A549 (cell line): Measurements from ENCODE around the gene PRSS8. TPM values are rescaled to one million over a fixed set of nuclear protein-coding genes. Genes with fewer than 3 reads are reported as not detected.

Experiments
- ATAC-seq, 2 experiments: fragments of 200-7000 bp in 1 of 2; fragments of >200 bp in 1 of 2; cut with Nextera tagmentation in 1 of 2; cut with Tn5 transposase in 1 of 2; 3 replicates each; pipeline versions ENCODE4 v1.8.0 to v1.9.1; 2018 to 2020; ENCODE audit warnings: mild to moderate bottlenecking in 1 of 2, moderate library complexity in 1 of 2
- CTCF ChIA-PET: fragments of 300-600 bp; sonication (Branson Sonifier 250); formaldehyde crosslinking; extraction: SDS; loops from one replicate; lab custom pipeline; 2021; ENCODE audit warnings: antibody characterized with exemption, inconsistent platforms; lab: Yijun Ruan, JAX
- POLR2A ChIA-PET: fragments of 350-600 bp; formaldehyde crosslinking; extraction: SDS; loops from one replicate; lab custom pipeline; 2021; ENCODE audit warnings: antibody characterized with exemption, inconsistent platforms; lab: Yijun Ruan, JAX
- DNase-seq, 2 experiments: peaks; one replicate each; pipeline versions ENCODE4 v3.0.0 to v3.0.0-alpha.2; 2011 to 2016; ENCODE audit warnings: low read depth in 1 of 2, low spot score in 1 of 2
- FAIRE-seq: peaks from 2 replicates; lab custom pipeline; 2011; peaks lifted over from hg19 to GRCh38; lab: Jason Lieb, UNC
- H3K27ac ChIP-seq, 2 experiments: fragments of >200 bp; sonication (Bioruptor Twin); formaldehyde crosslinking; 3 replicates each; pipeline ENCODE4 v1.5.1; 2016 to 2017
- H3K4me1 ChIP-seq: fragments of >200 bp; sonication (Bioruptor Twin); formaldehyde crosslinking; 3 replicates; pipeline ENCODE4 v1.6.1; 2016
- H3K4me2 ChIP-seq: fragments of >200 bp; sonication (Bioruptor Twin); formaldehyde crosslinking; 3 replicates; pipeline ENCODE4 v1.6.1; 2016
- H3K4me3 ChIP-seq: fragments of >200 bp; sonication (Bioruptor Twin); formaldehyde crosslinking; 3 replicates; pipeline ENCODE4 v1.5.1; 2016
- H3K9me3 ChIP-seq: fragments of >200 bp; sonication (Bioruptor Twin); formaldehyde crosslinking; 3 replicates; pipeline ENCODE4 v1.6.1; 2016
- CHD2 ChIP-seq: fragments of 150-350 bp; IDR thresholded peaks from 2 replicates; pipeline ENCODE4 v1.6.1; 2014; ENCODE audit warnings: low read length; ENCODE audit not compliant: partially characterized antibody
- CHD4 ChIP-seq: fragments of 200-600 bp; sonication (generic); IDR thresholded peaks from 2 replicates; pipeline ENCODE4 v1.6.1; 2016; ENCODE audit warnings: antibody characterized with exemption, mild to moderate bottlenecking, borderline replicate concordance
- CTCF ChIP-seq: fragments of >200 bp; sonication (Bioruptor Twin); formaldehyde crosslinking; IDR thresholded peaks from 3 replicates; pipeline ENCODE4 v1.5.1; 2016
- GATA3 ChIP-seq: IDR thresholded peaks from 2 replicates; pipeline ENCODE4 v1.6.1; 2012; ENCODE audit warnings: borderline replicate concordance
- HES2 ChIP-seq: fragments of >200 bp; sonication (Bioruptor Twin); formaldehyde crosslinking; IDR thresholded peaks from 2 replicates; pipeline ENCODE4 v1.6.1; 2016
- HOXB13 ChIP-seq: fragments of 250-450 bp; sonication (Bioruptor Pico); IDR thresholded peaks from 2 replicates; pipeline ENCODE4 v1.5.0; 2020; ENCODE audit warnings: low read depth, mild to moderate bottlenecking, moderate library complexity
- JUNB ChIP-seq: fragments of >200 bp; sonication (Bioruptor Twin); formaldehyde crosslinking; IDR thresholded peaks from 2 replicates; pipeline ENCODE4 v1.6.1; 2016
- POLR2AphosphoS2 ChIP-seq: conservative IDR thresholded peaks from 2 replicates; pipeline ENCODE4 v1.6.1; 2012; ENCODE audit warnings: low read length, improper control_type of control experiment, inconsistent platforms
- RFX5 ChIP-seq: fragments of 450-650 bp; IDR thresholded peaks from 2 replicates; pipeline ENCODE4 v1.7.1; 2014; ENCODE audit warnings: antibody characterized with exemption, mild to moderate bottlenecking, moderate library complexity
- SREBF2 ChIP-seq: fragments of 450-650 bp; IDR thresholded peaks from 2 replicates; pipeline ENCODE4 v1.6.1; 2014; ENCODE audit warnings: mild to moderate bottlenecking, moderate library complexity
- TP53 ChIP-seq: fragments of 250-450 bp; sonication (Bioruptor Pico); IDR thresholded peaks from 2 replicates; pipeline ENCODE4 v1.5.0; 2021; ENCODE audit warnings: mild to moderate bottlenecking, moderate library complexity
- ZC3H11A ChIP-seq: fragments of 450-650 bp; IDR thresholded peaks from 2 replicates; pipeline ENCODE4 v1.6.1; 2014; ENCODE audit warnings: antibody characterized with exemption, mild to moderate bottlenecking
- ZNF302 ChIP-seq: fragments of 250-450 bp; sonication (Bioruptor Pico); IDR thresholded peaks from 2 replicates; pipeline ENCODE4 v1.9.0; 2021; ENCODE audit warnings: inconsistent platforms, mild to moderate bottlenecking, moderate library complexity
- WGBS: methylation state at CpG from one replicate; pipeline ENCODE4 v1.1.6; 2017; ENCODE audit errors: missing lambda C conversion rate; 5-methylcytosine and 5-hydroxymethylcytosine counted together
- polyA plus RNA-seq, 4 experiments: library from polyadenylated mRNA; depleted of rRNA in 3 of 4; stranded (reverse); fragments of >200 nt; fragmentation: RNase III in 1 of 4; extraction: RNeasy Plus Mini Kit Qiagen cat#74134 plus additional on column Dnase treatment in 1 of 4; gene quantifications; 2 replicates in 3 of 4; 3 replicates in 1 of 4; pipeline ENCODE4 v1.2.3, GENCODE V29; 2011 to 2017
- TF ChIP-seq, protein P1 (sequence below): fragments of 200-600 bp; sonication (generic); IDR thresholded peaks from 2 replicates; pipeline ENCODE4 v1.6.1; 2016; ENCODE audit warnings: antibody characterized with exemption, mild to moderate bottlenecking, moderate library complexity
- TF ChIP-seq, protein P2 (sequence below): IDR thresholded peaks from 2 replicates; pipeline ENCODE4 v1.6.1; 2012

The PRSS8 gene
- polyA plus RNA-seq, 2 of the 4 experiments (the other 2 are of a cell fraction): 0.08 to 0.09 TPM

DNA sequence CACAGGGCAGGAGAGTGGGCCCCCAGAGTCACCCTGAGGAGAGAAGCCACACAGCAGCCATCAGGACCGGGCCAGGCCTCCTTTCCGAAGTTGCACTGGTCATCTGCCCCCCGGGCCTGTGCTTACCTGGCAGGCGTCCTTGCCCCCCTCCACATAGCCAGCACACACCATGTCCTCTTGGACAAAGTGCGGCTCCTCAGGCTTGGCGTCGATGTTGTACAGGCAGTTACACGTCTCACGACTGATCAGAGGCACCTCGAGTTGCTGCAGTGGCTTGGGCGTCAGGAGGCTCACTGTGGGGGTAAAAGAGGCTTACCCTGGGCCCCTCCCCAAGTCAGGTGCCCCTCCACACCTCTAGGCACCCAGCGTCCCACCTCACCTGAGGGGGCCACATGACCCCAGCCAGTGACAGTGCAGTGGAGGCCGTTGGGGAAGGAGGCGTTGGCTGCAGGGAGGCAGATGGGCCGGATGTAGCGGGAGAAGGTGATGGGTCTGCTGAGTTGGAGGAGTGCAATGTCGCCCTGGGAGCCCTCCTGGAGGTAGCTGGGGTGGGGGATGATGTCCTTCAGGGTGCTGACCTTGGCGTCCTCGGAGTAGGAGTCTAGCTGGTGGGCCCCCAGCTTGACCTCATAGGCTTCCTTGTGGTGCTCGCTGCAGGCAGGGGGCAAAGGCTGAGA is 3.1 kb downstream of the PRSS8 start:
- Histone ChIP-seq H3K4me2 (no peak overlapping the region), H3K9me3 (no peaks in the 10 kb centered on the region), H3K27ac (no peak overlapping the region), H3K4me3 (no peak overlapping the region), H3K4me1 (peaks cover 18% of the 10 kb centered on the region; the same call in 2 of the 3 replicates)
- DNase-seq (no peak), FAIRE-seq (no peak), ATAC-seq (no peak)
- POLR2A ChIA-PET: interaction anchor here (0.9 to 2.2 kb wide), 3 partner anchors 10 to 15 kb away, joined by 3 to 8 read pairs (median 5); partner anchors contain the start of gene KAT8
- WGBS: 94% methylated on average over 16 of the region's 20 CpGs
- CTCF ChIA-PET: interaction anchor here (1.2 to 2.6 kb wide), 4 partner anchors 10 to 310 kb away, joined by 3 to 16 read pairs (median 4); partner anchors contain the start of genes HSD3B7 and ZNF843
- TF ChIP-seq POLR2AphosphoS2 (no peak), HOXB13 (CRISPR knock-in tag) (no peak), SREBF2 (no peak), ZNF302 (CRISPR knock-in tag) (no peak), CTCF (no peak), ZC3H11A (no peak), TP53 (CRISPR knock-in tag) (no peak)
- TF ChIP-seq, protein P1, sequence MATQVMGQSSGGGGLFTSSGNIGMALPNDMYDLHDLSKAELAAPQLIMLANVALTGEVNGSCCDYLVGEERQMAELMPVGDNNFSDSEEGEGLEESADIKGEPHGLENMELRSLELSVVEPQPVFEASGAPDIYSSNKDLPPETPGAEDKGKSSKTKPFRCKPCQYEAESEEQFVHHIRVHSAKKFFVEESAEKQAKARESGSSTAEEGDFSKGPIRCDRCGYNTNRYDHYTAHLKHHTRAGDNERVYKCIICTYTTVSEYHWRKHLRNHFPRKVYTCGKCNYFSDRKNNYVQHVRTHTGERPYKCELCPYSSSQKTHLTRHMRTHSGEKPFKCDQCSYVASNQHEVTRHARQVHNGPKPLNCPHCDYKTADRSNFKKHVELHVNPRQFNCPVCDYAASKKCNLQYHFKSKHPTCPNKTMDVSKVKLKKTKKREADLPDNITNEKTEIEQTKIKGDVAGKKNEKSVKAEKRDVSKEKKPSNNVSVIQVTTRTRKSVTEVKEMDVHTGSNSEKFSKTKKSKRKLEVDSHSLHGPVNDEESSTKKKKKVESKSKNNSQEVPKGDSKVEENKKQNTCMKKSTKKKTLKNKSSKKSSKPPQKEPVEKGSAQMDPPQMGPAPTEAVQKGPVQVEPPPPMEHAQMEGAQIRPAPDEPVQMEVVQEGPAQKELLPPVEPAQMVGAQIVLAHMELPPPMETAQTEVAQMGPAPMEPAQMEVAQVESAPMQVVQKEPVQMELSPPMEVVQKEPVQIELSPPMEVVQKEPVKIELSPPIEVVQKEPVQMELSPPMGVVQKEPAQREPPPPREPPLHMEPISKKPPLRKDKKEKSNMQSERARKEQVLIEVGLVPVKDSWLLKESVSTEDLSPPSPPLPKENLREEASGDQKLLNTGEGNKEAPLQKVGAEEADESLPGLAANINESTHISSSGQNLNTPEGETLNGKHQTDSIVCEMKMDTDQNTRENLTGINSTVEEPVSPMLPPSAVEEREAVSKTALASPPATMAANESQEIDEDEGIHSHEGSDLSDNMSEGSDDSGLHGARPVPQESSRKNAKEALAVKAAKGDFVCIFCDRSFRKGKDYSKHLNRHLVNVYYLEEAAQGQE: no peak

DNA sequence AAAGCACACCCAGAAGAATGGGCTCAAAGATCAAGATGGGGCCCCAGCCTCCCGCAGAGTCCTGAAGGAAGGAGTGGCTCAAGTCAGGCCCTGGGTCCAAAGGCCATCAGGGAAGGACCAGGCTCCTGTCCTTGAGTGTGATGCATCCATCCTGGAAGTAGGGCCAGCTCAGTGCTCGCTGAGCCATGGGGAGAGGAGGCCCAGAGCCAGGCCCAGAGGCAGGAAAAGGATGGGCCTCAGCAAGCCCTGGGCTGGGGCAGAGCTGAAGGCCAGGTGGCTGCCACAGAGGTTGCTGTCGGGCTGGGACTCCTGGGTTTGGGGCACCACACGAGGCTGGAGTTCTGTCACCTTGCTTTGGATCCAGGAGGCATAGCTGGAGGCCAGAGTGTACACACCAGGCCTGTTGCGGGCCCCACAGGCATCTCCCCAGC is 3.7 kb downstream of the PRSS8 start:
- Histone ChIP-seq H3K4me1 (peaks cover 18% of the 10 kb centered on the region; the same call in 2 of the 3 replicates), H3K27ac (no peak overlapping the region), H3K4me2 (no peak overlapping the region), H3K4me3 (no peak overlapping the region), H3K9me3 (no peaks in the 10 kb centered on the region)
- no peak for FAIRE-seq
- POLR2A ChIA-PET: interaction anchor here (1.5 to 2.2 kb wide), 2 partner anchors 10 to 14 kb away, joined by 5 to 8 read pairs; partner anchors contain the start of gene KAT8
- no peak for ATAC-seq
- TF ChIP-seq CHD2 (no peak), JUNB (no peak), HES2 (no peak), ZNF302 (CRISPR knock-in tag) (no peak), GATA3 (no peak), CHD4 (no peak), SREBF2 (no peak), RFX5 (no peak)
- TF ChIP-seq, protein P2, sequence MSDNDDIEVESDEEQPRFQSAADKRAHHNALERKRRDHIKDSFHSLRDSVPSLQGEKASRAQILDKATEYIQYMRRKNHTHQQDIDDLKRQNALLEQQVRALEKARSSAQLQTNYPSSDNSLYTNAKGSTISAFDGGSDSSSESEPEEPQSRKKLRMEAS: no peak
- DNase-seq: no peak
- WGBS: 82% methylated on average over 5 of the region's 5 CpGs
- CTCF ChIA-PET: interaction anchor here (0.6 to 2.6 kb wide), 3 partner anchors 10 to 147 kb away, joined by 3 to 16 read pairs (median 4); partner anchors contain the start of gene HSD3B7
